Measurements from ENCODE around the gene IL17REL.

Gene IL17REL

DNA sequence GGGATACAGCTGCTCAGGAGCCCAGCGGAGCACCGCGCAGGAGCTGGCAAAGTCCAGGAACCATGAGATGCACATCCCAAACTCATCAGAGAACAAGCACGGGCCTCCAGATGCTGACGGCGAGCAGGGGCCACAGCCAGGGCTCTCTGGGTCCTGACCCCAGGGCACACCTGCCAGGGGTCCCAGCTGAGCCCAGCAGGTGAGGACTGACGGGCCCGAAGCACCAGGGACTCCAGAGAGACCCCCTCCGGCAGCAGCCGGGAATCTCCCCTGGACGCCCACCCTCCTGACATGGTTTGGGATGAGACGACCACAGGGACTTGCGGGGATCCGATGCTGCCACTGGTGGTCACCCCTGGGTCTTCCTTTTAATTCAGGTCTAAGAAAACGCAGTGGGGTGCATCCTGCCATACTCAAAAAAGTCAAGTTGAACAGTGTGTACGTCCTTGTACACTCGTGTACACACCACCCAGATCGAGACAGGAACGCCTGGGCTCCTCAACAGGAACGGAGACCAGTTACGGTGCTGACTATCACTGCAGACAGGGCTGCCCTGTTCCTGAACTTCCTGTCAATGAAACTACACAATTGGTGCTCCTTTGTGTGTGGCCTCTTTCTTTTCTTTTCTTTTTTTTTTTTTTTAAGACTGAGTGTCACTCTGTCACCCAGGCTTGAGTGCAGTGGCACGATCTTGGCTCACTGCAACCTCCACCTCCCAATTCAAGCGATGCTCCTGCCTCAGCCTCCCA lies 23.6 kb upstream of the IL17REL start:
- TF ChIP-seq POLR2AphosphoS5 (IDR thresholded peaks at IDR 0.05; ENCODE audit: low read depth, low read length) (no peak), TAF1 (IDR thresholded peaks at IDR 0.05; ENCODE audit: low read depth, low read length) (no peak), POU2F2 (IDR thresholded peaks at IDR 0.05; ENCODE audit: low read depth, low read length) (no peak), POLR2A (IDR thresholded peaks at IDR 0.05; ENCODE audit: low read depth, low read length) (no peak), SPI1 (IDR thresholded peaks at IDR 0.05; ENCODE audit: low read depth, low read length) (no peak), PAX5 (IDR thresholded peaks at IDR 0.05; ENCODE audit: insufficient read depth, low read length, severe bottlenecking) (no peak)
- DNase-seq (ENCODE audit: insufficient read length, low spot score) (no peak), FAIRE-seq (no peak)

- no peak for DNase-seq (ENCODE audit: insufficient read length, low spot score)
- TF ChIP-seq POLR2A (IDR thresholded peaks at IDR 0.05; ENCODE audit: low read depth, low read length) (no peak), TAF1 (IDR thresholded peaks at IDR 0.05; ENCODE audit: low read depth, low read length) (no peak), PAX5 (IDR thresholded peaks at IDR 0.05; ENCODE audit: insufficient read depth, low read length, severe bottlenecking) (no peak), POU2F2 (IDR thresholded peaks at IDR 0.05; ENCODE audit: low read depth, low read length) (no peak), SPI1 (IDR thresholded peaks at IDR 0.05; ENCODE audit: low read depth, low read length) (no peak), POLR2AphosphoS5 (IDR thresholded peaks at IDR 0.05; ENCODE audit: low read depth, low read length) (no peak)
- no peak for FAIRE-seq
Measured at GRCh38 chr22:50035131-50035881, 22.7 kb upstream of the IL17REL start.

DNA sequence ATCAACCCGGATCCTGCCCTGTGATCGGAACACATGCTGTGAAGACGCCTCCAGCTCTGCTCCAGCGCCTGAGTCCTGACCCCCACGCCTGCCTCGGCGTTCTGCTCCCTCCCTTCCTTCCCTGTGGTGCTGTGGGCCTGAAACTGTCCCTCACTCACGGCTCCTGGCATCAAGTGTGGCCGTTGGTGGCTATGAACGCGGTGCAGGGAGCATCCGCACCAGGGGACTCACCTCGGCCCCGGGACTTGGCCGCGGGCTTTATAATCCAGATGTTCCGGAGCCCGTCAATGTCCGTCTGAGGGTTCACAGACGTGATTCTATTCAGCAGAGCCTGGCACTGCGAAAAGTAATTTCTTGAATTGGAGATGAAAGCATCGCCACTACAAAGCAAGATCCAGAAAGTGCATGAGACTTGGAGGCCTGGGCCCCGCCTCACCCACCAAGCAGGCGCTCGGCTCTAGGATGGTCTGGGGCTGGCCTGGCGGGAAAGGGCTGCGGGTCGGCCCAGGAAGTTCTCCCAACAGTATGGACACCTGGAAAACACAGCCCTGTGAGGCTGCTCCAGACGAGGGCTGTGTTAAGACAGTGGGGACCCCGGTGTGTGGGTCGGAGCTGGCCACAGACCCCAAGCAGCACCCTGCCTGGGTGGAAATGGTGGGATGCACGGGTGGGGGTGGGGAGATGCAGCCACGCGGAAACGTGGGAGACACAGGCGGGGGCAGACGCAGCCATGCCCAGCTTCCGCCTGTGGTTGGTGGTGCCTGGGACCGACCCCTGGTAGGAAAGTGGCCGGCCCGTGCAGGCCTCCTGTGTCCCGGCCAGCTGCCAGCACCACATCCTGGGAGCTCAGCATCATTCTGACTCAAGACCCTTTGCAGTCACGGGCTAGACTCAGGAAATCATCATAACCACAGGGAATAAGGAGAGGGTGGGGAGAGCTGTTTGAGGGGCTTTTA lies 21.8 kb upstream of the IL17REL start:
- DNase-seq (ENCODE audit: insufficient read length, low spot score) (no peak), FAIRE-seq (peak; percentile 13)
- TF ChIP-seq TAF1 (IDR thresholded peaks at IDR 0.05; ENCODE audit: low read depth, low read length) (no peak), POLR2AphosphoS5 (IDR thresholded peaks at IDR 0.05; ENCODE audit: low read depth, low read length) (no peak), POLR2A (IDR thresholded peaks at IDR 0.05; ENCODE audit: low read depth, low read length) (no peak), POU2F2 (IDR thresholded peaks at IDR 0.05; ENCODE audit: low read depth, low read length) (no peak), PAX5 (IDR thresholded peaks at IDR 0.05; ENCODE audit: insufficient read depth, low read length, severe bottlenecking) (no peak), SPI1 (IDR thresholded peaks at IDR 0.05; ENCODE audit: low read depth, low read length) (no peak)

DNA sequence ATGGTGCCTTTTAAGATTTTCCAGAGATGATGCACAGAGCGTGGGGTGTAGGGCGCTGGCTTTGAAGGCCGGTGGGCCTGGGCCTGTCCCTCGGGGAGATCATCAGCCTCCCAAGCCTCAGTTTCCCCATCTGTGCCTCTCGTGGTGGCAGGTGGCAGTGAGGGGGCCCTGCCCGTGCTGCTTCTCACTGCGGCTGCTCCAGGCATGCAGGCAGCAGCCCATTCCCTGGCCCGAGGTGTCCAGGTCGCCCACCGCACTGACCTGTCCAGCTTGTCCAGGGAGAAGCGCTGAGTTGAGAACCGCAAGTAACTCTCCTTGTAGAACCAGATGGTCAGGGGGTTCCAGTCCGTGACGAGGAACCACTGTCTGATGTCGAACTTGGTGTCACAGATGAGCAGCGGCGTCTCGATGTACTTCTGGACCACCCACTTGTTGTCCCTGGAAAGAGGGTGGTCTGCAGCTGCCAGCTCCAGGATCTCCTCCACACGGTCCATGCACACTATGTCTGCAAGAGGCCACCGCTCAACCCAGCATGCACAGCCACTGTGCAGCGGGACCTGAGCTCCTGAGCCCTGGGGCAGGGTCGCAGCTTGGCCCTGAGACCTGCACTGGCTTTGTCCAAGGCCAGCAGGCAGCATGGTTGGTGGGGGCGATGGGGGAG lies 20.5 kb upstream of the IL17REL start:
- FAIRE-seq (no peak), DNase-seq (ENCODE audit: insufficient read length, low spot score) (no peak)
- TF ChIP-seq POU2F2 (IDR thresholded peaks at IDR 0.05; ENCODE audit: low read depth, low read length) (no peak), POLR2AphosphoS5 (IDR thresholded peaks at IDR 0.05; ENCODE audit: low read depth, low read length) (no peak), TAF1 (IDR thresholded peaks at IDR 0.05; ENCODE audit: low read depth, low read length) (no peak), POLR2A (IDR thresholded peaks at IDR 0.05; ENCODE audit: low read depth, low read length) (no peak), SPI1 (IDR thresholded peaks at IDR 0.05; ENCODE audit: low read depth, low read length) (no peak), PAX5 (IDR thresholded peaks at IDR 0.05; ENCODE audit: insufficient read depth, low read length, severe bottlenecking) (no peak)

- DNase-seq (ENCODE audit: insufficient read length, low spot score) (no peak), FAIRE-seq (no peak)
- TF ChIP-seq PAX5 (IDR thresholded peaks at IDR 0.05; ENCODE audit: insufficient read depth, low read length, severe bottlenecking) (no peak), POLR2AphosphoS5 (IDR thresholded peaks at IDR 0.05; ENCODE audit: low read depth, low read length) (no peak), POLR2A (IDR thresholded peaks at IDR 0.05; ENCODE audit: low read depth, low read length) (no peak), TAF1 (IDR thresholded peaks at IDR 0.05; ENCODE audit: low read depth, low read length) (no peak), POU2F2 (IDR thresholded peaks at IDR 0.05; ENCODE audit: low read depth, low read length) (no peak), SPI1 (IDR thresholded peaks at IDR 0.05; ENCODE audit: low read depth, low read length) (no peak)
Measured at GRCh38 chr22:50032109-50032871, 19.7 kb upstream of the IL17REL start.

DNA sequence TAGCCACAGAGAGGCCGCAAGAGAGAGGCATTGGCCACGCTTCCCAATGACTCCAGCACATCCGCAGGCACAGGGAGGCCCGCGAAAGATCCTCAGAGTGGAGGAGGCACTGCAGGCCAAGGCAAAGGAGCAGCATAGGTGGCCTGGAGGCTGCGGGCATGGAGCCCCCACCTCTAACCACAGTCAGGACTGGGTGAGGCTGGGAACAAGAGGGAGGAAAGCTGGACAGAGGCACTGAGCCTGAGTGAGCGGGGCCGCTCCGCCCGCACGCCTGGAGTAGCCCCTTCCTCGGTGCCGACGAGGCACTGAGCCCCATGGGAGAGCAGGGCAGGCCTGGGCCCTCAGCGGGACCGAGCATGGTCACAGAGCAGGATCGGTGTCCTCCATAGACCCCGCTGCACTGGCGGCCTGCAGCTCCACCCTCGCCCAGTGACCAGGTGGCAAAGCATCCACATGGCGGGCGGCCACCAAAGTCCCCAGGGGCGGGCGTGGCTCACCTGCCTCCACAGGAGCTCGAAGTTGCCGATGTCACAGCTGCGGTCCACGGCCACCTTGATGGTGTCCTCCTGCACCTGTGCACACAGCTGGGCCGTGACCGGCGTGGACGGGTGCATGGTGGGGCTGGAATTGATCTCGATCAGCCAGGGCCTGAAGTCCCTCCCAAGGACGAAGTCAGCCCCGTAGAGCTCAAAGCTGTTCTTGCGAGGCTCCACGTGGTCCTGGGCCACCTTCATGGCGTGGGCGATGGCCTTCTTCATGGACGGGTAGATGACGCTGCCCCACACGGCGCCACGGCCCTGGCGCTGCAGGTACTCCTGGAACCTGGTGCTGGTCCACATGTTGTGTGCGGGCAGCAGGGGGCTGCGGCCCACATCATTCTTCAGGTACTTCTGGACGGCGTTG lies 18.9 kb upstream of the IL17REL start:
- TF ChIP-seq POLR2A (IDR thresholded peaks at IDR 0.05; ENCODE audit: low read depth, low read length) (no peak), TAF1 (IDR thresholded peaks at IDR 0.05; ENCODE audit: low read depth, low read length) (no peak), POU2F2 (IDR thresholded peaks at IDR 0.05; ENCODE audit: low read depth, low read length) (no peak)
- DNase-seq (ENCODE audit: insufficient read length, low spot score) = no peak
- FAIRE-seq = no peak

- DNase-seq (ENCODE audit: insufficient read length, low spot score) (peak; percentile 98), FAIRE-seq (peak; percentile 89)
- TF ChIP-seq SPI1 (IDR thresholded peaks at IDR 0.05; ENCODE audit: low read depth, low read length) (no peak), TAF1 (IDR thresholded peaks at IDR 0.05; ENCODE audit: low read depth, low read length) (no peak), POLR2AphosphoS5 (IDR thresholded peaks at IDR 0.05; ENCODE audit: low read depth, low read length) (no peak), POLR2A (IDR thresholded peaks at IDR 0.05; ENCODE audit: low read depth, low read length) (no peak), POU2F2 (IDR thresholded peaks at IDR 0.05; ENCODE audit: low read depth, low read length) (no peak), PAX5 (IDR thresholded peaks at IDR 0.05; ENCODE audit: insufficient read depth, low read length, severe bottlenecking) (no peak)
Measured at GRCh38 chr22:50030297-50031188, 18.0 kb upstream of the IL17REL start.
